Trophoblast cell (in vitro differentiated cells and primary cell): Measurements from ENCODE around the gene PRMT3.
A peak's percentile ranks its signal among the peaks of the same experiment; 100 is the strongest.

Source experiments
- DNase-seq, 2 donors: peaks; one replicate each; pipeline ENCODE4 v3.0.0-alpha.2; 2016
- H2AFZ ChIP-seq: 2 replicates; pipeline ENCODE4 v1.6.1; 2013; ENCODE audit warnings: low read length, moderate library complexity, mild to moderate bottlenecking; ENCODE audit not compliant: insufficient read depth, poor library complexity
- H2AK5ac ChIP-seq: 2 replicates; pipeline ENCODE4 v1.6.1; 2013; ENCODE audit warnings: mild to moderate bottlenecking, low read length
- H2BK120ac ChIP-seq: 2 replicates; pipeline ENCODE4 v1.6.1; 2013; ENCODE audit warnings: low read length, mild to moderate bottlenecking, moderate library complexity; ENCODE audit not compliant: insufficient read depth, poor library complexity
- H2BK12ac ChIP-seq: 2 replicates; pipeline ENCODE4 v1.6.1; 2013; ENCODE audit warnings: mild to moderate bottlenecking, low read length, moderate library complexity
- H2BK5ac ChIP-seq: 2 replicates; pipeline ENCODE4 v1.6.1; 2013; ENCODE audit warnings: low read length, low read depth, moderate library complexity, mild to moderate bottlenecking; ENCODE audit not compliant: poor library complexity
- H3K14ac ChIP-seq: 2 replicates; pipeline ENCODE4 v1.6.1; 2013; ENCODE audit warnings: mild to moderate bottlenecking, low read length
- H3K18ac ChIP-seq: 2 replicates; pipeline ENCODE4 v1.6.1; 2013; ENCODE audit warnings: mild to moderate bottlenecking, low read length
- H3K23ac ChIP-seq: 2 replicates; pipeline ENCODE4 v1.6.1; 2013; ENCODE audit warnings: low read length
- H3K27ac ChIP-seq: 2 replicates; pipeline ENCODE4 v1.5.1; 2013; ENCODE audit warnings: low read depth, mild to moderate bottlenecking, inconsistent platforms, low read length, moderate library complexity
- H3K27me3 ChIP-seq: 2 replicates; pipeline ENCODE4 v1.6.1; 2013; ENCODE audit warnings: inconsistent platforms, mild to moderate bottlenecking, low read length, moderate library complexity; ENCODE audit not compliant: insufficient read depth
- H3K36me3 ChIP-seq, 2 experiments: 1 replicate in 1 of 2; 2 replicates in 1 of 2; pipeline ENCODE4 v1.6.1; 2013; ENCODE audit warnings: low read length in 2 of 2, mild to moderate bottlenecking in 2 of 2, moderate library complexity in 1 of 2; ENCODE audit not compliant: insufficient read depth in 2 of 2, control insufficient read depth in 1 of 2
- H3K4ac ChIP-seq: 2 replicates; pipeline ENCODE4 v1.6.1; 2013; ENCODE audit warnings: low read depth, mild to moderate bottlenecking, low read length, moderate library complexity
- H3K4me1 ChIP-seq, 2 experiments: 1 replicate in 1 of 2; 2 replicates in 1 of 2; pipeline ENCODE4 v1.6.1; 2013; ENCODE audit warnings: low read length in 2 of 2, mild to moderate bottlenecking in 2 of 2, moderate library complexity in 1 of 2; ENCODE audit not compliant: insufficient read depth in 2 of 2, control insufficient read depth in 1 of 2
- H3K4me2 ChIP-seq: 2 replicates; pipeline ENCODE4 v1.6.1; 2013; ENCODE audit warnings: inconsistent platforms, mild to moderate bottlenecking, low read length, moderate library complexity
- H3K4me3 ChIP-seq: 2 replicates; pipeline ENCODE4 v1.5.1; 2013; ENCODE audit warnings: mild to moderate bottlenecking, low read depth, low read length, inconsistent platforms
- H3K79me1 ChIP-seq: one replicate; pipeline ENCODE4 v1.6.1; 2013; ENCODE audit warnings: low read length
- H3K79me2 ChIP-seq: 2 replicates; pipeline ENCODE4 v1.6.1; 2013; ENCODE audit warnings: low read length, mild to moderate bottlenecking; ENCODE audit not compliant: control insufficient read depth, insufficient read depth, poor library complexity
- H3K9ac ChIP-seq: 2 replicates; pipeline ENCODE4 v1.6.1; 2013; ENCODE audit warnings: mild to moderate bottlenecking, low read length
- H3K9me3 ChIP-seq: 2 replicates; pipeline ENCODE4 v1.6.1; 2013; ENCODE audit warnings: low read depth, mild to moderate bottlenecking, control low read depth, inconsistent platforms, low read length; ENCODE audit not compliant: insufficient read depth
- H4K12ac ChIP-seq: 2 replicates; pipeline ENCODE4 v1.6.1; 2013; ENCODE audit warnings: low read depth, mild to moderate bottlenecking, low read length, moderate library complexity
- H4K8ac ChIP-seq: 2 replicates; pipeline ENCODE4 v1.6.1; 2013; ENCODE audit warnings: low read depth, mild to moderate bottlenecking, low read length, moderate library complexity
- H4K91ac ChIP-seq: one replicate; pipeline ENCODE4 v1.6.1; 2013; ENCODE audit warnings: low read depth, mild to moderate bottlenecking, low read length, moderate library complexity
- WGBS: extraction: QIAGEN DNeasy Blood & Tissue Kit; methylation state at CpG from one replicate; pipeline ENCODE4 v1.1.7; 2013; ENCODE audit warnings: missing lambda C conversion rate; ENCODE audit not compliant: insufficient read length, insufficient coverage; ENCODE audit errors: extremely low coverage; 5-methylcytosine and 5-hydroxymethylcytosine counted together

The PRMT3 gene

DNA sequence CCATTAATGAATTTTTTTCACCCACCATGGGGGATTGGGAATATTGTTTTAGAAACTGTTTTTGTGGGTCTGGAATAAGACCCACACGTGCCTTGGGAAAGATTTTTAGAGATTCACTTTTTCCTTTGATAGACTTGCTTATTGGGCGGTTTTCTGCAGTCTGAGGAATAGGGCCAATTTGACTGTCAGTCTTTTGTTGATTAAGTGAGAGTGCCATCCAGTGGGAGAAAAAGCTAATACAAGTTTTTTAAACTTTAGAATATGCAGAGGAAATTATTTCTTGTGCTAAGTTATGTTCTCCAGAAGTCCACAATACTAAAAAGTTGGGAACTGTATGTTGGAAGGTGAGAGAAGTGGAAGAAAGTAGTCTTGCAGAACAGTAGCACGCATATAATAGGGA lies 56.1 kb downstream of the PRMT3 start:
- Histone ChIP-seq H4K91ac (no peak overlapping the region), H3K4me1 (no peaks in the 10 kb centered on the region), H3K9me3 (no peaks in the 10 kb centered on the region), H3K79me1 (no peaks in the 10 kb centered on the region), H3K4me2 (no peak overlapping the region), H2BK120ac (no peak overlapping the region), H2BK5ac (no peak overlapping the region), H3K4ac (no peak overlapping the region), H2AFZ (no peak overlapping the region), H2BK12ac (no peak overlapping the region), H3K79me2 (no peaks in the 10 kb centered on the region), H3K9ac (no peak overlapping the region), H2AK5ac (no peak overlapping the region), H3K14ac (no peak overlapping the region), H3K27ac (no peak overlapping the region), H3K23ac (no peak overlapping the region), H4K12ac (no peak overlapping the region), H3K4me3 (no peak overlapping the region), H3K18ac (no peak overlapping the region), H4K8ac (no peak overlapping the region), H3K27me3 (no peaks in the 10 kb centered on the region), H3K36me3 (no peaks in the 10 kb centered on the region)
- no CpG with 5 or more reads among the region's 3 CpGs for WGBS
- DNase-seq: peak in 1 of 2 donors; percentile 43

GRCh38 chr11:20444535-20444934 lies 57.0 kb downstream of the PRMT3 start:
- WGBS: no CpG with 5 or more reads among the region's 1 CpG

GRCh38 chr11:20448834-20449233 lies 61.3 kb downstream of the PRMT3 start:
- no peak overlapping the region for H4K12ac ChIP-seq
- no peak overlapping the region for H3K14ac ChIP-seq
- no peak overlapping the region for H2AK5ac ChIP-seq
- no peak overlapping the region for H3K9ac ChIP-seq
- DNase-seq: no peak
- no peak overlapping the region for H3K27ac ChIP-seq
- no peak overlapping the region for H3K18ac ChIP-seq
- no peak overlapping the region for H3K23ac ChIP-seq
- no peak overlapping the region for H4K91ac ChIP-seq
- H3K79me2 ChIP-seq: no peaks in the 10 kb centered on the region
- H2BK5ac ChIP-seq: no peak overlapping the region
- no peak overlapping the region for H3K4ac ChIP-seq
- no peak overlapping the region for H3K4me2 ChIP-seq
- no peak overlapping the region for H2AFZ ChIP-seq
- H3K36me3 ChIP-seq: no peaks in the 10 kb centered on the region
- H3K9me3 ChIP-seq: no peaks in the 10 kb centered on the region
- H3K4me1 ChIP-seq: no peaks in the 10 kb centered on the region
- H2BK12ac ChIP-seq: no peak overlapping the region
- no peak overlapping the region for H4K8ac ChIP-seq
- no CpG with 5 or more reads among the region's 4 CpGs for WGBS
- H3K4me3 ChIP-seq: no peak overlapping the region
- H2BK120ac ChIP-seq: no peak overlapping the region
- no peaks in the 10 kb centered on the region for H3K79me1 ChIP-seq
- H3K27me3 ChIP-seq: no peaks in the 10 kb centered on the region

More at GRCh38 chr11:20444535-20444934, 57.0 kb downstream of the PRMT3 start:
- no peaks in the 10 kb centered on the region for H3K36me3 ChIP-seq
- no peak overlapping the region for H3K14ac ChIP-seq
- no peaks in the 10 kb centered on the region for H3K79me2 ChIP-seq
- no peak overlapping the region for H3K9ac ChIP-seq
- H2BK5ac ChIP-seq: no peak overlapping the region
- H2BK120ac ChIP-seq: no peak overlapping the region
- no peaks in the 10 kb centered on the region for H3K27me3 ChIP-seq
- no peak overlapping the region for H2BK12ac ChIP-seq
- no peak overlapping the region for H3K4me2 ChIP-seq
- no peaks in the 10 kb centered on the region for H3K9me3 ChIP-seq
- no peak for DNase-seq
- H3K4ac ChIP-seq: no peak overlapping the region
- H3K23ac ChIP-seq: no peak overlapping the region
- no peak overlapping the region for H4K8ac ChIP-seq
- H2AFZ ChIP-seq: no peak overlapping the region
- no peaks in the 10 kb centered on the region for H3K79me1 ChIP-seq
- no peak overlapping the region for H2AK5ac ChIP-seq
- H4K12ac ChIP-seq: no peak overlapping the region
- H4K91ac ChIP-seq: no peak overlapping the region
- H3K27ac ChIP-seq: no peak overlapping the region
- no peak overlapping the region for H3K18ac ChIP-seq
- no peaks in the 10 kb centered on the region for H3K4me1 ChIP-seq
- H3K4me3 ChIP-seq: no peak overlapping the region

DNA sequence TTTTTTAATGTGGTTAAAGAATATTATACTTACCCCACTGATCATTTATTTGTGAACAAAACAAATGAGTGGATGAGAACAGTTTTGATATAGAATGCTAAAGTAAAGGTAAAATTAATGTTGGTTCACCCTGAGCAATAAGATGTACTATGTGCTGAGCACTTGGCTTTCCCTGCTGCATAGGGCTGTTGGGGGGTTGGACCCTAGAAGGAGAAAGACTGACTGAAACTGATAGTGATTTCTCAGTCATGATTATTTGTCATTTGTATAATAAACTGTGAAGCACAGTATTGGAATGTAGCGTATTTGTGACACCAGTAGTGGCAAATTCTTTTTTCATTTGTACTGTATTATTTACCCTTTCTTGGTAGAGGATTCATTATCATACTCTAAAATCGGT lies 63.3 kb downstream of the PRMT3 start:
- Histone ChIP-seq H3K79me1 (no peaks in the 10 kb centered on the region), H2BK120ac (no peak overlapping the region), H3K27ac (no peak overlapping the region), H3K4me3 (no peak overlapping the region), H3K14ac (no peak overlapping the region), H3K23ac (no peak overlapping the region), H3K27me3 (no peaks in the 10 kb centered on the region), H3K4ac (no peak overlapping the region), H3K4me1 (no peaks in the 10 kb centered on the region), H3K4me2 (no peak overlapping the region), H3K9ac (no peak overlapping the region), H2AK5ac (no peak overlapping the region), H4K12ac (no peak overlapping the region), H4K91ac (no peak overlapping the region), H2AFZ (no peak overlapping the region), H3K36me3 (no peaks in the 10 kb centered on the region), H3K79me2 (no peaks in the 10 kb centered on the region), H2BK12ac (no peak overlapping the region), H2BK5ac (no peak overlapping the region), H4K8ac (no peak overlapping the region), H3K9me3 (no peaks in the 10 kb centered on the region), H3K18ac (no peak overlapping the region)
- WGBS: no CpG with 5 or more reads among the region's 2 CpGs
- no peak for DNase-seq
